ENCODE data around the gene EFCAB12. TPM values are rescaled to one million over a fixed set of nuclear protein-coding genes. Genes with fewer than 3 reads are reported as not detected.
A peak's percentile ranks its signal among the peaks of the same experiment; 100 is the strongest.

EFCAB12 gene
- total RNA-seq, 4 donors from 2014 or later: 0.08 to 0.47 TPM; not detected in 2

- no peaks in the 10 kb centered on the region for H3K36me3 ChIP-seq
- ATAC-seq: peak; percentile 55
- H3K9me3 ChIP-seq: no peaks in the 10 kb centered on the region
- no peaks in the 10 kb centered on the region for H3K4me1 ChIP-seq
- TF ChIP-seq POLR2AphosphoS5 (IDR thresholded peaks at IDR 0.05) (no peak), EP300 (IDR thresholded peaks at IDR 0.05) (no peak), POLR2A (IDR thresholded peaks at IDR 0.05) (no peak), CTCF (IDR thresholded peaks at IDR 0.05) (no peak)
- H3K4me3 ChIP-seq: no peak overlapping the region
- 68 to 69% methylated on average over 2 of the region's 2 CpGs for WGBS, 2 donors (ENCODE audit: low coverage in 1 of 2)
- H3K27me3 ChIP-seq: peaks cover 6% of the 10 kb centered on the region
- no peak overlapping the region for H3K27ac ChIP-seq
These were observed 18.9 kb downstream of the EFCAB12 start for GRCh38 chr3:129409541-129409940.

- no peak for TF ChIP-seq POLR2A (IDR thresholded peaks at IDR 0.05)
- no peak for TF ChIP-seq EP300 (IDR thresholded peaks at IDR 0.05)
- TF ChIP-seq CTCF (IDR thresholded peaks at IDR 0.05): no peak
- Histone ChIP-seq H3K9me3 (no peaks in the 10 kb centered on the region), H3K4me3 (no peak overlapping the region), H3K36me3 (no peaks in the 10 kb centered on the region), H3K4me1 (peaks cover 0 to 7% (median 0%) of the 10 kb centered on the region in 3 donors), H3K27me3 (no peaks in the 10 kb centered on the region), H3K27ac (no peak overlapping the region)
- WGBS, 2 donors (ENCODE audit: low coverage in 1 of 2): 75 to 79% methylated on average over 2 to 4 of the region's 5 CpGs
- no peak for ATAC-seq
These were observed 23.8 kb downstream of the EFCAB12 start for GRCh38 chr3:129404610-129405009.

- Histone ChIP-seq H3K27me3 (no peaks in the 10 kb centered on the region), H3K27ac (no peak overlapping the region), H3K9me3 (no peaks in the 10 kb centered on the region), H3K4me3 (no peak overlapping the region), H3K36me3 (no peaks in the 10 kb centered on the region), H3K4me1 (peaks cover 0 to 7% (median 0%) of the 10 kb centered on the region in 3 donors)
- 78 to 81% methylated on average over 3 to 7 of the region's 8 CpGs for WGBS, 2 donors (ENCODE audit: low coverage in 1 of 2)
- TF ChIP-seq EP300 (IDR thresholded peaks at IDR 0.05): no peak
- TF ChIP-seq CTCF (IDR thresholded peaks at IDR 0.05): no peak
- no peak for TF ChIP-seq POLR2A (IDR thresholded peaks at IDR 0.05)
- no peak for TF ChIP-seq POLR2AphosphoS5 (IDR thresholded peaks at IDR 0.05)
- no peak for ATAC-seq
These were observed 24.3 kb downstream of the EFCAB12 start for GRCh38 chr3:129404130-129404529.

GRCh38 chr3:129403450-129403849, 25.0 kb downstream of the EFCAB12 start:
- H3K4me3 ChIP-seq: no peak overlapping the region
- H3K36me3 ChIP-seq: no peaks in the 10 kb centered on the region
- no peak for ATAC-seq
- peaks cover 0 to 11% (median under 1%) of the 10 kb centered on the region in 3 donors for H3K4me1 ChIP-seq
- H3K9me3 ChIP-seq: no peaks in the 10 kb centered on the region
- TF ChIP-seq POLR2AphosphoS5 (IDR thresholded peaks at IDR 0.05) (no peak), CTCF (IDR thresholded peaks at IDR 0.05) (no peak), EP300 (IDR thresholded peaks at IDR 0.05) (no peak), POLR2A (IDR thresholded peaks at IDR 0.05) (no peak)
- no peaks in the 10 kb centered on the region for H3K27me3 ChIP-seq
- no peak overlapping the region for H3K27ac ChIP-seq
- WGBS, 2 donors (ENCODE audit: low coverage in 1 of 2): no CpG with 5 or more reads among the region's 7 CpGs

- no peaks in the 10 kb centered on the region for H3K36me3 ChIP-seq
- WGBS, 2 donors (ENCODE audit: low coverage in 1 of 2): 100% methylated on average over 1 of the region's 4 CpGs; no CpG with 5 or more reads in 1 of the 2 donors
- no peak for TF ChIP-seq CTCF (IDR thresholded peaks at IDR 0.05)
- no peak for TF ChIP-seq POLR2AphosphoS5 (IDR thresholded peaks at IDR 0.05)
- no peak for TF ChIP-seq POLR2A (IDR thresholded peaks at IDR 0.05)
- TF ChIP-seq EP300 (IDR thresholded peaks at IDR 0.05): no peak
- H3K27ac ChIP-seq: no peak overlapping the region
- no peaks in the 10 kb centered on the region for H3K27me3 ChIP-seq
- no peaks in the 10 kb centered on the region for H3K9me3 ChIP-seq
- H3K4me1 ChIP-seq: peaks cover 0 to 19% (median 7%) of the 10 kb centered on the region in 3 donors
- ATAC-seq: no peak
- no peak overlapping the region for H3K4me3 ChIP-seq
These were observed 25.8 kb downstream of the EFCAB12 start for GRCh38 chr3:129402616-129403015.

Data from gastroesophageal sphincter (tissue), 4 donors.